ES-I3 (cell line): Measurements from ENCODE around the gene PPARG.
"Not testable (repeated sequence)": the region's sequence is repeated elsewhere in the genome, so short reads cannot be mapped to it uniquely, and the experiment has no call there.

Experiments used
- H3K36me3 ChIP-seq: 2 replicates; pipeline ENCODE4 v1.6.1; 2013; ENCODE audit warnings: mild to moderate bottlenecking, low read length, control low read depth, moderate library complexity; ENCODE audit not compliant: insufficient read depth
- H3K4me1 ChIP-seq: 2 replicates; pipeline ENCODE4 v1.6.1; 2013; ENCODE audit warnings: mild to moderate bottlenecking, control low read depth, low read length; ENCODE audit not compliant: insufficient read depth
- H3K9ac ChIP-seq: 2 replicates; pipeline ENCODE4 v1.6.1; 2013; ENCODE audit warnings: low read depth, mild to moderate bottlenecking, low read length, moderate library complexity
- H3K9me3 ChIP-seq: 2 replicates; pipeline ENCODE4 v1.6.1; 2013; ENCODE audit warnings: mild to moderate bottlenecking, low read length, moderate library complexity; ENCODE audit not compliant: control insufficient read depth, insufficient read depth

The PPARG gene

GRCh38 chr3:12288182-12289129, at the start of gene PPARG:
TSS of gene PPARG (plus strand) at chr3:12289070. CDS start at chr3:12379712, 90,642 bp downstream.
- Histone ChIP-seq H3K9ac (peak within 1 kb of the TSS; percentile 71), H3K36me3 (no peaks in the 10 kb centered on the region), H3K4me1 (peaks cover 4% of the 10 kb centered on the region; the same call in 1 of the 2 replicates), H3K9me3 (no peaks in the 10 kb centered on the region)

GRCh38 chr3:12239301-12239700, 49.6 kb upstream of the PPARG start:
- Histone ChIP-seq H3K36me3 (no peaks in the 10 kb centered on the region), H3K9ac (no peak overlapping the region), H3K9me3 (no peaks in the 10 kb centered on the region), H3K4me1 (no peaks in the 10 kb centered on the region)

DNA sequence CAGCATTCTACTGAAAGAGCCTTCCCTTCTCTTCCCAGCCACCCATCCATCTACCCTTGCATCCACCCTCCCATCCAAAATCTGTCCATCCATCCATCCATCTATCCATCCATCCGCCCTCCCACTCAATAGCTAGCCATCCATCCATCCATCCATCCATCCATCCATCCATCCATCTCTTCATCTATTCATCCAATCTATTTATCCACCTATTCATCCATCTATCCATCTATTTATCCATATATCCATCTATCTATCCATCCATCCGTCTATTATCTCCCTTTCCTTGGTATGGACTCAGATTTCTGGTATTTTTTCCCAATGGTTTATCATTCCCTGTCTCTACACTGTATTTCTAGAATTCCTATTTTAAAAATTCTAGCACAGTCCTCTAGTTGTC, 46.1 kb upstream of the PPARG start:
- Histone ChIP-seq H3K36me3 (no peaks in the 10 kb centered on the region), H3K9me3 (no peaks in the 10 kb centered on the region), H3K4me1 (no peaks in the 10 kb centered on the region), H3K9ac (no peak overlapping the region)

DNA sequence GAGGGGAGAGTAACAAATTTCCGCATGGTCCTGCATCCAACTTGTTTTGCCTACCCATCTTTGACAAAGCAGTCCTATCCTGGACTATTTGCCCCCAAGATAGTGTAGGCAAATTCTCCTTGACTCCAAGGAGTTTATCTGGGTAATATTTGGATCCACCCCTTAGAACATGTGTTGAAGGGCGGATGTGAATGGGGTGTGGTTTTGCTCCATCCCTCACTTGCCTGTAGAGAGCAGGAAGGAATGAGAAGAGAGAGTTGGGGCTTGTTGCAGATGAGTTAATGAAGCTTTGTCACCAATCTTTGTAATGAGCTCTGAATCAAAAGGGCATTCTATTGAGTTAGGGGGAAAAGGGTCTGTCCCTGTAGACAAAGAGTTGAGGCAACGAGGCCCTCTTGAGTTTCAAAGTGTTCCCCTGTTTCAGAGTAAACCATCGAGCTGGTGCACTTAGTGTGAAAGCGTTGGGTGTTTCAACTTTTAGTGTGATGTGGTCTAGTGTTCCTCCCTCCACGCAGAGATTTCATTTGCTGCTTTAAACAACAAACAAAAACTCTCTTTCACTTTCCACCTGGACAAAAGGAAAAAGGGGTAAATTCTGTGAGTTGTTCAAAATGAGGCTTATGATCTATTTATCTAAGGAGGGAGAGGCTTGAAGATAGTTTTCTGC, 42.2 kb upstream of the PPARG start:
- H3K9me3 ChIP-seq: no peaks in the 10 kb centered on the region
- H3K4me1 ChIP-seq: no peaks in the 10 kb centered on the region
- no peak overlapping the region for H3K9ac ChIP-seq
- H3K36me3 ChIP-seq: no peaks in the 10 kb centered on the region

- Histone ChIP-seq H3K9me3 (no peaks in the 10 kb centered on the region), H3K9ac (no peak overlapping the region), H3K36me3 (no peaks in the 10 kb centered on the region), H3K4me1 (no peaks in the 10 kb centered on the region)
These were observed 41.5 kb upstream of the PPARG start for GRCh38 chr3:12247411-12247810.

DNA sequence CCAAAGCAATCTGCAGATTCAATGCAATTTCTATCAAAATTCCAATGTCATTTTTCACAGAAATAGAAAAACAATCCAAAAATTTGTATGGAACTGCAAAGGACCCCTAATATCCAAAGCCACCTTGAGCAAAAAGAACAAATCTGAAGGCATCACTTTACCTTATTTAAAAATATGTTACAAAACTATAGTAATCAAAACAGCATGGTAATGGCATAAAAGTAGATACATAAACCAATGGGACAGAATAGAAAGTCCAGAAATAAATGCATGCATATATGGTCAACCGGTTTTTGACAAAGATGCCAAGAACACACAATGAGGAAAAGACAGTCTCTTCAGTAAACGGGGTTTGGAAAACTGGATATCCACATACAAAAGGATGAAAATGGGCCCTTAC, 39.4 kb upstream of the PPARG start:
- no peak overlapping the region for H3K9ac ChIP-seq
- H3K9me3 ChIP-seq: no peaks in the 10 kb centered on the region
- no peaks in the 10 kb centered on the region for H3K4me1 ChIP-seq
- no peaks in the 10 kb centered on the region for H3K36me3 ChIP-seq

- no peaks in the 10 kb centered on the region for H3K9me3 ChIP-seq
- no peak overlapping the region for H3K9ac ChIP-seq
- H3K36me3 ChIP-seq: no peaks in the 10 kb centered on the region
- H3K4me1 ChIP-seq: no peaks in the 10 kb centered on the region
These were observed 36.0 kb upstream of the PPARG start for GRCh38 chr3:12252889-12253288.

- Histone ChIP-seq H3K9me3 (no peaks in the 10 kb centered on the region), H3K9ac (no peak overlapping the region), H3K4me1 (no peaks in the 10 kb centered on the region), H3K36me3 (no peaks in the 10 kb centered on the region)
These were observed 35.1 kb upstream of the PPARG start for GRCh38 chr3:12253516-12254343.

DNA sequence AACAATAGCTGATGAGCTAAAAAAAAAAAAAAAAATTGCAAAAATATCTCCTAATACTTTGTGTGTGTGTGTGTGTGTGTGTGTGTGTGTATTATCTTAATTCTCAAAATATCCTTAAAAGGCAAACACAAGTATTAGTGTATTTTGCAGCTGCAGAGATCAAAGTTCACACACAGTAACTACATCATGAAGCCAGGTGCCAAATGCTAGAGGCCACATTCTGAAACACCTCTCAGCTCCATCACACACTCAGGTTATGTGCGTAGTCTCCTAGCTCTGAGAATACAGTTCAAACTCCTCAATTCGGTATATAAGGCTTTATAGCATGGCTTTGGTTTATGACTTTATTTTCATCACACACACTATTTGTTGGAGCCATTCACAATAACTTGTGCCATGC, 33.5 kb upstream of the PPARG start:
- no peak overlapping the region for H3K9ac ChIP-seq
- no peaks in the 10 kb centered on the region for H3K9me3 ChIP-seq
- no peaks in the 10 kb centered on the region for H3K4me1 ChIP-seq
- no peaks in the 10 kb centered on the region for H3K36me3 ChIP-seq

- Histone ChIP-seq H3K36me3 (no peaks in the 10 kb centered on the region), H3K9ac (no peak overlapping the region), H3K4me1 (no peaks in the 10 kb centered on the region), H3K9me3 (no peaks in the 10 kb centered on the region)
These were observed 30.0 kb upstream of the PPARG start for GRCh38 chr3:12258911-12259310.

DNA sequence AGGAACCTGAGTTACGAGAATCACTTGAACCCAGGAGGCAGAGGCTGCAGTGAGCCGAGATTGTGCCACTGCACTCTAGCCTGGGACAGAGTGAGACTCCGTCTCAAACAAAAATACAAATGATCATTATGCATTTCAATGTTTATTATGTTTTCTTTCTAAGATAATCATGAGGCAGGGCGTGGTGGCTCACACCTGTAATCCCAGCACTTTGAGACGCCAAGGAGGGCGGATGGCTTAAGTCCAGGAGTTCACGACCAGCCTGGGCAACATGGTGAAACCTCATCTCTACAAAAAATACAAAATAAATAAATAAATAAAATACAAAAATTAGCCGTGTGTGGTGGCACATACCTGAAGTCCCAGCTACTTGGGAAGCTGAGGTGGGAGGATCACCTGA, 26.7 kb upstream of the PPARG start:
- not testable (repeated sequence) for H3K9me3 ChIP-seq, H3K36me3 ChIP-seq, H3K9ac ChIP-seq, H3K4me1 ChIP-seq

DNA sequence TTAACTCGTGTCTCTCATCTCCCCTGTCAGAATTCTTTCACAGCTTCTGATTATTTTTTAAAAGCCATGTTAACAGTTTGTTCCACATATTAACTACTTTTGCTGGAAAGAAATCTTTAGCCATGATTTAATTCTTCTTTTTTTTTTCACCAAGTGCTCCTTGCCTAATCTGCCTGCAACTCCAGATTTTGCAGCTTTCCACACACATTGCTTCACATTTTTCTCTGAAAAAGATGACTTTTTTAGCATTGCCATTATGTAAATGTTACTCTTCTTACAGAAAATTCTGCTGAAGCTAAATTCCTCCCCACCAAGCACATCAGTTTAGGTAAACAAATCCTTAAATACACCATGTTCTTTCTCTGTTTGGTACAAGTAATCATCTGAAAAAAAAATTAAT, 23.4 kb upstream of the PPARG start:
- Histone ChIP-seq H3K4me1 (no peaks in the 10 kb centered on the region), H3K9me3 (no peaks in the 10 kb centered on the region), H3K9ac (no peak overlapping the region), H3K36me3 (no peaks in the 10 kb centered on the region)

- no peak overlapping the region for H3K9ac ChIP-seq
- no peaks in the 10 kb centered on the region for H3K36me3 ChIP-seq
- no peaks in the 10 kb centered on the region for H3K4me1 ChIP-seq
These were observed 22.8 kb upstream of the PPARG start for GRCh38 chr3:12266038-12266437.

DNA sequence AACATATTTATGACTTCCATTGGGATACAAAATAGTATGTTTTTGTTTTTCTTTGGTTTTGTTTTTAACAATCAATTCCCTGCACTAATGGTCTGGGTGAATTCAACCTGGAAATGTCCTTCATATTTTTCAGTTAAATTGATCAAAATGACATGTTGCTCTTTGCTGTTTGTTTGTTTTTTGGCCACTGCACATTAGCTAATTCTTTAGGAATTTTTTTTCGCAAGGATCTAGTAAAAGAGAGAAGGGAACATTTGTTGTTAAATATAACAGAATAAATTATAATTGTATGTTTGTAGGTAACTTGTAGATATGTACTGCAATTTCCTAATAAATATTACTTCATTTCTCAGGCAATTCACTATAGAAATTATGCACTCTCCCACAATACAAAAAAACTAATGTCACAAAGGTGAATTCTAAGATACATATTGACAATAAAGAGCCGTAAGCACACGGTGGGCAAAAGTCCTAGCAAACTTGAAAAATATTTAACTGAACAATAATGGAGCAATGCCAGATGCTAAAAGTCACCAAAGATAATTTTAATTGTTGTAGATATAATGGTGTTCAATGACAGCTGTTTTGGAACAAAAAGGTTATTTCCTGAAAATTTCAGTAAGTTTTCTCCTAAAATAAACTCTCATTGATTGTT, 21.4 kb upstream of the PPARG start:
- Histone ChIP-seq H3K9ac (no peak overlapping the region), H3K4me1 (no peaks in the 10 kb centered on the region), H3K9me3 (no peaks in the 10 kb centered on the region), H3K36me3 (no peaks in the 10 kb centered on the region)

More at GRCh38 chr3:12266038-12266437, 22.8 kb upstream of the PPARG start:
- H3K9me3 ChIP-seq: no peaks in the 10 kb centered on the region
